ENCODE results near the gene TPI1.

GRCh38 chr12:6863033-6863432 lies 4.3 kb upstream of the TPI1 start:
- TF ChIP-seq POLR2AphosphoS5 (IDR thresholded peaks at IDR 0.05; ENCODE audit: borderline replicate concordance, low read depth, low read length) = no peak
- TF ChIP-seq EZH2 (IDR thresholded peaks at IDR 0.05) = no peak
- TF ChIP-seq FOXP2 (optimal IDR thresholded peaks at IDR 0.05; ENCODE audit: control extremely low read depth, extremely low read length, insufficient read depth) = no peak

Measured in SK-N-MC (cell line).